Epithelial cell of proximal tubule (primary cell): ENCODE data around the gene PARD3B. TPM values are rescaled to one million over a fixed set of nuclear protein-coding genes. Genes with fewer than 3 reads are reported as not detected.

Experiments used
- DNase-seq: peaks from one replicate; pipeline ENCODE4 v3.0.0-alpha.2; 2011; ENCODE audit warnings: low read depth
- H3K4me3 ChIP-seq: 2 replicates; pipeline ENCODE4 v1.5.1; 2011; ENCODE audit warnings: low read depth, mild to moderate bottlenecking, low read length
- CTCF ChIP-seq: conservative IDR thresholded peaks from 2 replicates; pipeline ENCODE4 v1.5.1; 2012; ENCODE audit warnings: low read depth, mild to moderate bottlenecking, low read length
- total RNA-seq: library from RNA; depleted of rRNA; stranded (reverse); fragments of >200 nt; gene quantifications from 2 replicates; pipeline ENCODE4 v1.2.3, GENCODE V29; 2015

The PARD3B gene
- total RNA-seq, 1 donor from 2014 or later = 3.6 TPM

GRCh38 chr2:204898928-204899640 lies 353.8 kb downstream of the PARD3B start:
- H3K4me3 ChIP-seq = no peak overlapping the region
- DNase-seq = no peak
- TF ChIP-seq CTCF = no peak

- no peak overlapping the region for H3K4me3 ChIP-seq
- DNase-seq = no peak
- TF ChIP-seq CTCF = no peak
These were observed 354.7 kb downstream of the PARD3B start for GRCh38 chr2:204899983-204900382.

- DNase-seq = no peak
- no peak for TF ChIP-seq CTCF
- no peak overlapping the region for H3K4me3 ChIP-seq
These were observed 355.2 kb downstream of the PARD3B start for GRCh38 chr2:204900487-204900886.

- H3K4me3 ChIP-seq = no peak overlapping the region
- no peak for DNase-seq
- no peak for TF ChIP-seq CTCF
These were observed 355.6 kb downstream of the PARD3B start for GRCh38 chr2:204900910-204901309.

GRCh38 chr2:204901591-204901990 lies 356.3 kb downstream of the PARD3B start:
- H3K4me3 ChIP-seq = no peak overlapping the region
- TF ChIP-seq CTCF = no peak
- DNase-seq = no peak

GRCh38 chr2:204909791-204910190 lies 364.5 kb downstream of the PARD3B start:
- no peak overlapping the region for H3K4me3 ChIP-seq
- TF ChIP-seq CTCF = no peak
- DNase-seq = no peak

- H3K4me3 ChIP-seq = no peak overlapping the region
- DNase-seq = no peak
- no peak for TF ChIP-seq CTCF
These were observed 368.0 kb downstream of the PARD3B start for GRCh38 chr2:204913312-204913711.
